Uterus (tissue), 2 donors: ENCODE results near the gene ADCY10.
"Not testable (repeated sequence)": the region's sequence is repeated elsewhere in the genome, so short reads cannot be mapped to it uniquely, and the experiment has no call there.

Experiments used
- POLR2A ChIP-seq, 2 donors: fragments of 450-650 bp; IDR thresholded peaks; one replicate each; pipeline ENCODE4 v1.6.1; 2016; ENCODE audit warnings: antibody characterized with exemption in 2 of 2, mild to moderate bottlenecking in 1 of 2, moderate library complexity in 1 of 2
- TF ChIP-seq, protein P1 (sequence below), 4 experiments: fragments of 200-600 bp in 2 of 4; fragments of 450-650 bp in 2 of 4; sonication (generic) in 2 of 4; IDR thresholded peaks; one replicate each; pipeline ENCODE4 v1.5.1; 2016 to 2019; ENCODE audit warnings: antibody characterized with exemption in 4 of 4, mild to moderate bottlenecking in 2 of 4, moderate library complexity in 1 of 4

- TF ChIP-seq, protein P1, sequence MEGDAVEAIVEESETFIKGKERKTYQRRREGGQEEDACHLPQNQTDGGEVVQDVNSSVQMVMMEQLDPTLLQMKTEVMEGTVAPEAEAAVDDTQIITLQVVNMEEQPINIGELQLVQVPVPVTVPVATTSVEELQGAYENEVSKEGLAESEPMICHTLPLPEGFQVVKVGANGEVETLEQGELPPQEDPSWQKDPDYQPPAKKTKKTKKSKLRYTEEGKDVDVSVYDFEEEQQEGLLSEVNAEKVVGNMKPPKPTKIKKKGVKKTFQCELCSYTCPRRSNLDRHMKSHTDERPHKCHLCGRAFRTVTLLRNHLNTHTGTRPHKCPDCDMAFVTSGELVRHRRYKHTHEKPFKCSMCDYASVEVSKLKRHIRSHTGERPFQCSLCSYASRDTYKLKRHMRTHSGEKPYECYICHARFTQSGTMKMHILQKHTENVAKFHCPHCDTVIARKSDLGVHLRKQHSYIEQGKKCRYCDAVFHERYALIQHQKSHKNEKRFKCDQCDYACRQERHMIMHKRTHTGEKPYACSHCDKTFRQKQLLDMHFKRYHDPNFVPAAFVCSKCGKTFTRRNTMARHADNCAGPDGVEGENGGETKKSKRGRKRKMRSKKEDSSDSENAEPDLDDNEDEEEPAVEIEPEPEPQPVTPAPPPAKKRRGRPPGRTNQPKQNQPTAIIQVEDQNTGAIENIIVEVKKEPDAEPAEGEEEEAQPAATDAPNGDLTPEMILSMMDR (IDR thresholded peaks at IDR 0.05) = not testable (repeated sequence)
- TF ChIP-seq POLR2A (IDR thresholded peaks at IDR 0.05) = not testable (repeated sequence)
Observed at GRCh38 chr1:167866326-167866725, 47.6 kb downstream of the ADCY10 start.
